GM19468 (cell line): ENCODE data around the gene PI4KA.
A peak's percentile ranks its signal among the peaks of the same experiment; 100 is the strongest.

Source experiments
- ATAC-seq: cut with Tn5 transposase; IDR thresholded peaks from one replicate; pipeline ENCODE4 v1.9.1; 2021; ENCODE audit warnings: mild to moderate bottlenecking, moderate library complexity, moderate number of reproducible peaks; ENCODE audit not compliant: unreplicated experiment; ENCODE audit errors: extremely low read depth

The PI4KA gene

DNA sequence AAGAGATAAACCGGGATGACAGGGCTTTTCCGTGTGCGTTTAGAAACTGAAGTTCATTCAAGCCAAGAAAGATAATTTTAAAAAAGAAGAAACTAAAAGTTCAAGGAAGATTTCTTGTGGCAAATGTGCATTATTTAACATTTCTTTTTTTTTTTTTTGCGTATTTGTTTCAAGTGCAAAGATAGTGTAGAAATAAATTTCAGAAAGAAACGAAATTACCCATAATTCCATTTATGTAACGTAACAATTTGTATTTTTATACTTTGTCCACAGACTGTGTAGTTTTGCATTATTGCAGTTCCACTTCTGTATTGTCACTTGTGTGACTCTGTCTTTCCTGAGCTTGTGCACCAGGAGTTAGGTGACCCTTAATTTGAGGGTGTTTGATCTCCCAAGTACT lies 24.2 kb upstream of the PI4KA start:
- no peak for ATAC-seq

DNA sequence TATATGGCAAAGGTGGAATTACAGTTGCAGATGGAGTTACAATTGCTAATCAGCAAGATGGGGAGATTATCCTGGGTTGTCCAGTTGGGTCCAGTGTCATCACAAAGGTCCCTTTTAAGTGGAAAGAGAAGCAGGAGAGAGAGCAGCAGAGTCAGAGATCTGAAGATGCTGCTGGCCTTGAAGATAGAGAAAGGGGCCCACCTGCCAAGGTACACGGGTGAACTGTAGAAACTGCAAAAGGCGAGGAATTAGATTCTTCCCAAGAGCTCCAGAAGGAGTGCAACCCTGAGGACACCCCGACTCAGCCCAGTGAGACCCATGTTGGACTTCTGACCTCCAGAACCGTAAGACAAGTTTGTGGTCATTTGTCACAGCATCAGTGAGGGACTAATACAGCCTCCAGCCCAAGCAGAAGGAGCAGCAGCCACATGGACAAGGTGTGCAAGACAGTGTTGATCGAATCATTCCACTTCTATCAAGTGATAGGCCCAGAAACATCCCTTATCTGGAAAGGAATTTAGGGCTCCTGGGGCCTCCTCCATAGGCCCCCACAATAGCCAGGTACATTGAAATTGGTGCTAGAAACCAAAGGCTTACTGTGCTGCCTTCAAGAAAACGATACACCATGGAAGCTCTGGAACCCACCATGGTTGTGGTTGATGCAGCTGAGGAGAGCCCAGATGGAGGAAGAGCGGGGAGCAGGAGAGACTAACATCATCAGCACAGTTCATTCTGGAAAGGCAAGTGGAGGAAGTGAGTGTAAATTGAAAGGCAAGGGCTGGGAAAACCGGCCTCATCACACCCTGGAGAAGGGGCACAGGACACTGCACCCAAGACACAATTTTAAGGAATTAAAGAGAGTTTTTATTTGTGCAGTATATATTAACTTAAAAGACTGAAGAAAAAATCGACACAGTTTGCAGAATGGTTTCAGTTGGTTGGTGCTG lies 23.5 kb upstream of the PI4KA start:
- no peak for ATAC-seq

DNA sequence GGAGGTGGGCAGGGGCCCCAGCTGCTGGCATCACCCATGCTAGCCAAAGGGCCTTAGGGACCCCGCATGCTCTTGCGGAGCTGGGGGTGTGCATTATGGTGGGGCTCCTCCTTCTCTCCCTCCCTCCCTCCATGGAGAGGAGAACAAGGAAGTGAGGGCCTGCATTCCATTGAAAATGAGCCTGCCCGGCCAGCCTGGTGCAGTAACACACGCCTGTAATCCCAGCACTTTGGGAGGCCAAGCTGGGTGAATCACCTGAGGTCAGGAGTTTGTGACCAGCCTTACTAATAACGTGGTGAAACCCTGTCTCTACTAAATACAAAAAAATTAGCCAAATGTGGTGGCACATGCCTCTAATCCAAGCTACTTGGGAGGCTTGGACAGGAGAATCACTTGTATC lies 22.6 kb upstream of the PI4KA start:
- no peak for ATAC-seq

DNA sequence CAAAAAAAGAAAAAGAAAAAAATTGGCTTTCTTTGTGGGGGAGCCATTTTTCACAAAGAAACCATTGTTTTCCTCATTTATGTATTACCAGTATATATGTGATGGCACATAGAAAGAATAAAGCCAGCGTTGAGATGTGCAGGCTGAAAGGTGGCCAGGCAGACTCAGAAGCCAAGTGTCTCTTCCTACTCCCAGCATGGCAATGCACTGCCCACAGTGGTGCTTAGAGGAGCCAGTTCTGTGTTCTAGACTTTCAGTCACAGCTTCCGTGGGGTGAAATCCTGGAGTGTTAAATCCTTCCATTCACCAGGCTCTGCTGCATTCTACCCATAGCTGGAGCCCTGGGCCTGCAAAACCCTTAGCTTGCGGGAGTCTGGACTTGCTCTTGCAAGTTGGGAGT lies 19.1 kb upstream of the PI4KA start:
- no peak for ATAC-seq

DNA sequence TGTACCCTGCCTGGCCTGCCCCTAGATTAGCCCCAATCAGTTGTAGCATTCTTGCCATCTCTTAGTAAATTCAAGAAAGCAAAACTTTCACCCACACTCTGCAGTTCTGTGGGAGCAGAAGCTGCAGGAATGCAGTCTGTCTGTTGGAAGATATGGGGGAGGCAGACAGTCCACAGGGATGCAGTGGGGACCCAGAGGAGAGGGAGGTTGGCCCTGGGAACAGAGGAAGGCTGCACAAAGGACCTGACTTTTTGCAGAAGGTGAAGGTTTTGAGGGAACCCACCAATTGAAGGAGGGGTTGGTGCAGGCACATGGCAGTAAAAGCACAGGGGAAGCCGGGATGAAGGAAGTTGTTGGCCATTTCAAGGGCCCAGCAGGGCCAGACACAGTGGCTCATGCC lies 16.7 kb upstream of the PI4KA start:
- no peak for ATAC-seq

DNA sequence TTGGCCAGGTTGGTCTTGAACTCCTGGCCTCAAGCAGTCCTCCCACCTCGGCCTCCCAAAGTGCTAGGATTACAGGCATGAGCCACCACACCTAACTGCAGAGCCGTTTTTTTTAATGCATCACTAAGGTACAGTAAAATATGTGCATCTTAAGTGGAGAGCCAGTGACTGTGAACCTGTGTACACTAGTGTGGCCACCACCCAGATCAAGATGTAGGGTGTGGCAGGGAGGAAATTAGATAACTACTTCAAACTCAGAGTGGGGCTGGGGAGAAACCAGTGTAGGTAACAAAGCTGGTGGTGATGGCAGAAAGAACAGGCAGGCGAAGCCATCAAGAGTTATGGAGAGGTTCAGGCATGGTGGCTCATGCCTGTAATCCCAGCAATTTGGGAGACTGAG lies 14.6 kb upstream of the PI4KA start:
- ATAC-seq = no peak

DNA sequence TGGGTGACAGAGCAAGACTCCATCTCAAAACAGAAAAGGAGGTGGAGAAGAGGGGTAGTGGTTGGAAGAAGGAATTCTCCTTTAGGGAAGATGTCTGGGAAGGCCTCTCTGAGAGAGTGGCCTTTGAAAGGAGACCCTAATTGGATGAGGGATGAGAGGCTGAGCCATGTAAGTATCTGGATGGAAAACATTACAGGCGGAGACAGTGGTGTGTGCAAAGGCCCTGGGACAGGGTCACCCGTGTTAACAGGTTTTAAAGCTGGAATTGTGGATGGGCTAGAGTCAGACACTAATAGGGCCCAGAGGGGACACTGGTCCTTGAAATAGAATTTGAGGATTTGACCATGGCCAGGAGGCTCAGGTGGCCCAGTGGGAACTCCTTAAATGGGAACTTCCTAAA lies 10.6 kb upstream of the PI4KA start:
- ATAC-seq = no peak

DNA sequence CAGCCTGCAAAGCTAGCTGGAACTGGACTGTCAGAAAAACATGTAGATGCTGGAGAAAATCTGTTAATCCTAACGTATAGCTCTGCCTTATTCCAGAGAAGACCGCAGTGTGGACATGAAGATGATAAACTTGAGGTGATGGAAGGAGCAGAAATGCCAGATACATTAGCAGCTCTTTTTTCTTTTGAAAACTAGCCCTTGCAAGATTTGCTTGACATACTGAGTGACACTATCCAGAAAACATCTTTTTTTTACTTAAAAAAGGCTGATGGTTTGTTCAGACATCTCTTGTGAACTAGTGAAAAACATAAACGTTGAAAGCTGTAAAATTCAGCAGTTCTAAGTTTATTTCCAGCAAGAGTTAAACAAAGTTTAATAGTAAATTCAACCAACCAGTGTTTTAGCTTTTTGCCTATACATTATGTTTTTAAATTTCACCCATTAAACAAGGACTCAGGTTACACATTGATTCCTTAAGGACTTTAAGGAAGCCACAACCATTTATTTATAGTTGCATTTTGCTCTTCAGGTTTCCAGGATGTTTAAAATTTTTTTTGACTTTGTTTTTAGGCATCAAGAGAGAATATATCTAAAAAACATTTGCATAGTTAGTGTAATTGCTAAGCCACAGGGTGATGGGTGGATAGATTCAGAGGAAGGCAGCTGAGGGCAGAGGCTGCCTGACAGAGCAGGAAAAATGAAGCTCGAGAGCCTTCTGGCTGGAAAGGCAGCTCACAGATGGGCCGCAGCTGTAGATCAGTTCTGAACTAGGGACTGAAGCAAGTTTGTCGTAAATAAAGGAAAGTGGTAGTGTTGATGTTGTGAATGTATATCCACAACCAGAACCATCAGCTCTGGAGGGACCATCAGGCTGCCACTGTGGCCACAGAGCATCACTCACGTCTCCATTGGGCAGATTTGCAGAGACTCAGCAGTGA lies 9.7 kb upstream of the PI4KA start:
- no peak for ATAC-seq

DNA sequence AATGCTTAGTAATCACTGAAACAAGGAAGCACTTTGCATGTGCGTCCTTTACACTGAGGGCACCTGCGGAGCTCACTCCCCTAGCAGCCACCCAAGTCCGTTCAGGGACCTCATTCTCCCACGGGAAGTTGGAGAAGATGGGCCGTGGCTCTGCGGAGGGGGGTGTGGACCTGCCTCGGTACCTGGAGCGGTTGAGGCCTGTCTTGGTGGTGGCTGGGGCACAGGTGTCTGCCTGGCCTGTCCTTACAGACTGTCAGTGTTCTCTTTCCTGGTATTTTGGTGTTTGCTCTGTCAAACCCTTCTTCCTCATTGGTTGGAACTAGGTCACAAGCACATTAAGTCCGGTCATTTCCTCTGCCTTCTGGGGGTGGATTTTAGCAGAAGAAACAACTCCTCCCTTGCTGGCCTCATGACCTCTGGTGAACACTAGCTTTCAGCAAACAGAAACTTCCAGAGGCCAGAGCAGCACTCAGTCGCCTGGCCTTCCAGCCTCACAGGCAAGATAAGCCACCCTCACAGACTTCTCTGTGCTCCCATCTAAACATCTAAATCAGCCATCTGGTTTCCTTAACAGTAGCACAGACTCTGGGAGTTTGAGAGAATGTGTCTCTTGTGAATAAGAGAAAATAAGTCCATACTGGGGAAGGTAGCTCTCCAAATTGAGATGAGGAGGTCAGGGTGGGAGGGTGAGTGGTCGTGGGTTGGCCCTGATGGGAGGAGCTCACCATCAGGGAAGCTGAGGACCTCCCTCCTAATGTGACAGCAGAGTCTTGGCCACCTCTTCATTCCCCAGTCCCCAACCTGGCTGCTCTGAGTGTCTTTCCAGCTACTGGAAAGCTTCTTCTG lies 8.8 kb upstream of the PI4KA start:
- ATAC-seq = no peak

DNA sequence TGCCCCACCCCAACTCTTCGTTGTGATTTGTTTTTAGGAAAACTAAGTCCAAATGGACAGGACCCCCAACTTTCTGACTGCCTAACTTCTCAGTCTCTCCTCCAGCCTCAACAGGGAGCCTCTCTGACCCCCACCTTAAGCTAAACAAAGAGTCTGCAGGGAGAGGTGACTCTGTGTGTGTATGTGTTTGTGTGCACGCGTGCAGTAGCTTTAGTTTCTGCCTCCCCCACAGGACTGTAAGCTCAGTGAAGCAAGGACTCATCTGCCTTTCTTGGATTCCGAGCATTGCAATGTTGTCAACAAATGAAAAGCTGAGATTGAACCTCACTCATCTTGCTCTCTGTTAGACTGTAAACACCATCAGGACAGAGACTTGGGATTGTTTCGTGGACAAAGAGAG lies 8.1 kb upstream of the PI4KA start:
- no peak for ATAC-seq

DNA sequence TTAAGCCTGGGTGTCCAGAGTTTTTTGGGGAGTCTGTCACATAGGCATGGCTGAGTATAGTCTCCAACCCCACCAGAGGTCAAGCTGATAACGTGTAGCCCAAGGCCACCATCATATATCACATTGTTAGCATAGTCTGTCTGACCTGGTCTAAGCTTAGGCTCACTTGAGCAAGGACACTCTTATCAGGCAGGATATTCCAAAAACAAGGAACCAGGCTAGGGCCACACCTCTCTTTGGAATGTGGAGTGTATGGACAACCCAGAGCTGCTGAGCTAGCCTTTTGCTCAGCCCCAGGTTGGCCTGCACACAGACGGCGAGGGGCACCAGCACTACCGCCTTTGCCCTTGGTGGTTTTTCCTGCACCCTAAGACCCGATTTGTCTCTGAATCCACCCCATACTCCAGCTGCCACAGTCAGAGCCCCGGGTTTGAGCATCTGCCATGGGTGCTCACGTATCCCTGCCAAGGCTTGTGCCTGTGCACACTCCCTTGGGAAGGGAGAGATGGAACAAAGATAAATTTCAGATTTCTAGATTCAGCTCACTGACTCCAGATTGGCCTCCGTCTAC lies 7.3 kb upstream of the PI4KA start:
- ATAC-seq = no peak

DNA sequence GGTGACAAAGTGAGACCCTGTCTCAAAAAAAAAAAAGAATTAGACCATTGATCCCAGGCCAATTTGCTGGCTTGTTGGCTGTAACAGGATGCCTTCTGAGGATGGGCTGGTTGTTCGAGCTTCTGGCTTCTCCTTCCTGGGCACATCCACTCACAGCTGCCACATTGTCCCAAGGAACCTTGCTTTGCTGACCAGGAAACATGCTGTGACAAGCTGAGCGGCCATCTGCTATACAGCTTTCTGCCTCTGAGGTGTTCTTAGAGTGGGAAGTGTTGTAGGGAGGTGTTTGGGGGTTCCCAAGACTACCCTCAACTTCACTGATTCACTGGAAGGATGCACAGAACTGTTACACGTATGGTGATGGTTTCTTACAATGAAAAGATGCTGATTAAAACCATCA lies 6.7 kb upstream of the PI4KA start:
- ATAC-seq = no peak

DNA sequence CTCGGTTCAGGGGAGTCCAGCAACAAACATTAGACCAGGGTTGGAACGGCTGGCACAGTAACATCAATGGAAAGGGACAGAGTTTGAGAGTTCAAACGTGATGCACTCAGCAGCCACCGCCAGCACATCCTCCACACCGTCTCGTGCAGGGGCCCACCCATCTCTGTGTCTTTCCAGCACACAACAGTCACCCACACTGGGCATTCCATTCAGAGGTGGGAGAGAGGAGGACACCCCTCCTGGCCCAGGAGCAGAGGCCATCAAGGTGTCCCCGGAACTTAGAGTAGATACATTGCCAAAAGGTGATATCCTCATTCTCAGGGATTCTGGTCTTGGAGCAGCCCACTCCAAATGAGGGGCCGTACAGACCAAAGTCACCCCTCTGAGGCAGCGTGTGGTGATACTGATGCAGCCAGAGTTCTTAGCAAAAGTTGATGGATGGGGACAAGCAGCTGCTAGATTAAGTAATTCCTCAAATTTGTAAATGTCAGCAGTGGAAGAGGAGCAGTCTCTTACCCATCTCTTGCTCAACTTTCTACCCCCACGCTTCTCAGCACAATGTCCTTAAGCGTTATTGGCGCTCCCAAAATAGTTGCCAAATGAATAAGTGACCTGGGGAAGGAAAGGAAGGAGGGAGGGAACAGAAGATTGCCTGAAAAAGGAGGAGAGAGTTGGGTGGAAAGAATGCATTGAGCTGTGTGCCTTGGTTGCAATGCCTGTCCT lies 5.7 kb upstream of the PI4KA start:
- ATAC-seq = no peak

DNA sequence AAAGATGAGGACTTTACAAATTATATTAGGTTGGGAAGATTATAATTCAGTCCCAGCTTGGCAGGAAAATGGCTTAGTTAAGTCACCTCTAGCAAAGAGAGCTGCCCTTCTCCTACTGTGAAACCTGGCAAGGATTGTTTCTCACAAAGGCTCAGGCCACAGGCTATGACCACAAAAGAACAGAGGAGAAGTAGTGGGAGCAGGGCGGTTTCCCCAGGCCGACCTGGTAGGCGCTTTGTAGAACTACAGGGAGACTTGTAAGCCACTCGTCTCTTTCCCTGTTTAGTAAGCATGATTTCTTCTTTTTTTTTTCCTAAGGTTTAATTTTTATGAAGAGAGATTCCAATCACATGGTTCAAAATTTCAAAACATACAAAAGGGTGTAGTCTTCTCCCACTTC lies 4.8 kb upstream of the PI4KA start:
- ATAC-seq = no peak

DNA sequence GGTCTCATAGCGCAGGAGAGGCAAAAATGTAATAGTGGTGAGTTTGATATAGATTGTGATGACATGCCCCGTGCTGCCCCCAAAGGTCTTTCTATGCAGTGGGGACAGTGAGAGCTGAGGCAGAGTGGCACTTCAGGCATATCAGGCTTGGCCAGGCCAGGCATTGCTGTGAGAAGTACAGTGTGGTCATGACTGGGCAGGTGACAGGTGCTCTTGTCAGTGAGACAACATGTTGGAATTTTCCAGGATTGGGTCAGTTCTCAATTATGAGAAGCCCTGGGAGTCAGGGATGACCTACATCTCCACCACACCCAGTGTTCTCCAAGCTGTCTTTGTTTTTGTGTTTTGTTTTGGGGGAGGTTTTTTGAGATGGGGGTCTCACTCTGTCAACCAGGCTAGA lies 3.9 kb upstream of the PI4KA start:
- no peak for ATAC-seq

DNA sequence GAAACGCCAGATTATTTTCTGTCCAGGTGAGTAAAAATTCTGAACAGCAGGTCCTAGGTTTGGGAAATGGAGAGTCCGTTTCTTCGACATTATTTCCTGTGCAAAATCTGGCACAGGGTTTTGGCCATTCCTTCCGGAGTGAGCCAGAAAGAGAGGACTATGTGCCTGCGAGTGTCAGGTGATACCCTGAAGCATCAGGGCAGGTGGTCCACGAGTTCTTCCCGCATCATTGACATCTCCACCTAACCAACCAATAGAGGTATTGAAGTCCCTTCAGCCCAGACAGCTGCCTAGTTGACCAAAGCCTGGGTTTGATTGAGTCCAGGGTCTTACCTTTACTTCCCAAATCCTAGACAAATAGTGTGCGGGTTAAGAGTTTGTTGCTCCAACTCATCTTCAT lies 1.0 kb upstream of the PI4KA start:
- ATAC-seq = no peak

DNA sequence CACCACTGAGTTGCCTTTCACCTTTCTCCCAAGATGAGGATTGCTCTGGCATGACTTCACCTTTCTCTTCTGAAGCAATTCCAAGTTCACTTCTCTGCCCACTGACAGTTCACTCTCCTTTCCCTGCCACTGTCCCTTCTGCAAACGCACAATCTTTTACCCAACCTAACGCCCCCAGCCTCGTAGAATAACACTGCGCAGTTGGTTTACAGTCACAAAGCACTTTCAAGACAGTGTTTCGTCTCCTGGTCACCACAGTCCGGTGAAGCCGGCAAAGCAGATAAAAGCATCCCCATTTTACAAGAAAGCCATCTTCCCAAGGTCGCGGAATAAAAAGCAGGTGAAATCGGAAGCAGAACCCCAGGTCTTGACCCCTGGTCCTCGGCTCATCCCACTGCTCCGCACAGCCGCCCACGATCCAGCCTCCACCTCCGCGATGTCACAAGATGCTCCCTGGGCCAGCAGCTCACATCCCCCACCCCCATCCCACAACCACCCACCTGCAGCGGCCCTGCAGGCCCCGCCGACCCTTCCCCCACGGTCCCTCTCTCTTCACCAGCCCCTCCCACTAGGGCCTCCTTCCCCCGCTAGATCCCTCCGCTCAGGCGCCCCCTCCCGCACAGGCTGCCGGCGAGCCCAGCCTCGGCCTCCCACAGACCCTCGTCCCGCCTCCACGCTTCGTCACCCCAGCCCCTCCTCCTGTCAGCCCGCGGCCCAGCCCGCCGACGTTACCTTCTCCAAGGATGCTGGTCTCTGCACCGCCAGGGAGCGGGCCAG lies 585 bp downstream of the PI4KA start:
- peak; percentile 28 for ATAC-seq

DNA sequence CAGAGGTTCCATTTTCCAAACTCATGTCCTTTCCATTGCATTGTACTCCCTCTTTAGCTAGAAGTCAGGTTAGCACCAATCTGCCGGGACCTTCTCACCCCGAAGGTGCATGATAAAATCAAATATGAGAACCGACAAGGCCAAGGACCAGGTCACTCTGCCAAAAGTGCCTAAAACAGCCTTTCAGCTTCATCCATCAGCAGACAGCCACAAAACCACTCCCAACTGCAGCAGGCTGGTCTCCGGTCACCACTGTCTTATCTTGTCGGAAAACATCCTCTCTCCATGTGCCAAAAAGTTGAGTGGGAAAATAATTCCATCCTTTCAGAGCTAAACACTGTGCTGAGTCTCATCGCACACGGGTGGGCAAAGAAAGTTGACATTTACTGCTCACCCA lies 1.4 kb downstream of the PI4KA start:
- ATAC-seq = no peak

DNA sequence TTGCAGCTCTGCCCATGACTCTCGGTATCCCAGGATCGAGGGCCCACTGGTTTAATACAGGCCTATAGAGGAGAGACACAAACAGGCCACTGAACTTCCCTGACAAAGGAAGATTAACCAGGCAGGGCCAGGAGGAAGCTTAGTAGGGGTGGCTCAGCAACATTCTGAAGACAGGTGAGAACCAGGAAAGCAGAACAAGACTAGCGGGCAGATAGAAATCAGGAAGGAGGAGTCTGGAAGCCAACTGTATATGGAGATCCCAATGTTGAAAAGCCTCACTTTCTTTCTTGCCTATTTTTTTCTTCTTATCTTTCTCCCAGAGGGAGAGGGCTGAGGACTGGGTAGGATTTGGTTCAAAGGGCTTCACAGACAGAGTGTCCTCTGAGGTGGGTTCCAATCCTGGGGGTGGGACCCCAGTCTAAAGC lies 5.4 kb downstream of the PI4KA start:
- no peak for ATAC-seq
